HG03095 (cell line): ENCODE results near the gene OSTM1.

Experiments
- ATAC-seq: cut with Tn5 transposase; IDR thresholded peaks from one replicate; pipeline ENCODE4 v1.9.1; 2021; ENCODE audit warnings: moderate library complexity; ENCODE audit not compliant: unreplicated experiment

OSTM1 gene

DNA sequence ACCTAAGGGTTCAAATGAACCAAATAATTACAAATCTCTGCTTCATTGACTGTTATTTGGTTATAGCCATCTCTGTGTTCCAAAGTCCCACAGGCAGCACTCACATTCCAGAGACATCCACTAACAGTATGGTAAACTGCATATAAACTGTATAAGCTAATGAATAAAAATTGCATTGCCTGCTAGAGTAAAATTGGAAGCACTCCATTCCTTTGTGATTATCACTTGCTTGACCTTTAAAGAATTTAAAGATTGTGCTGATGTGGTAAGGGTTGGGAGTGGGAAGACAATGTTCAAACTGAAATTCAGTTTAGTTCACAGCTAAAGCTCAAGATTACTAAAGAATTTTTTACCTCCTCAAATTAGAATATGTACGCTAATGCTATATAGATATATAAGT is 31.0 kb upstream of the OSTM1 start:
- no peak for ATAC-seq

- no peak for ATAC-seq
These were observed 28.4 kb upstream of the OSTM1 start for GRCh38 chr6:108102965-108103364.

DNA sequence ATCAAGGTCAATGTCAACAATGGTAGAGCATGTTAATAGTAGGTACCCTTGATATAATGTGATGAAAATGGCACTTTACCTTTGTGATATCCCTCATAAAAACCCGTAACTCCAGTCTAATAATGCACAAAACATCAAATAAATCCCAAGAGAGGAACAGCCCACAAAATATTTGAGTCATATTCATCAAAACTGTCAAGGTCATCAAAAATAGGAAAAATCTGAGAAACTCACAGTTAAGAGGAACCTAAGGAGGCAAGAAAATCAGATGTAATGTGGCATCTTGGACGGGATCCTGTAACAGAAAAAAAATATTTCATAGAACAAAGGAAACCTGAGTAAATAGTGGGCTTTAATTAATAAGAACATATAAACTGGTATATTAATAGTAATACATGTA is 25.5 kb upstream of the OSTM1 start:
- no peak for ATAC-seq

DNA sequence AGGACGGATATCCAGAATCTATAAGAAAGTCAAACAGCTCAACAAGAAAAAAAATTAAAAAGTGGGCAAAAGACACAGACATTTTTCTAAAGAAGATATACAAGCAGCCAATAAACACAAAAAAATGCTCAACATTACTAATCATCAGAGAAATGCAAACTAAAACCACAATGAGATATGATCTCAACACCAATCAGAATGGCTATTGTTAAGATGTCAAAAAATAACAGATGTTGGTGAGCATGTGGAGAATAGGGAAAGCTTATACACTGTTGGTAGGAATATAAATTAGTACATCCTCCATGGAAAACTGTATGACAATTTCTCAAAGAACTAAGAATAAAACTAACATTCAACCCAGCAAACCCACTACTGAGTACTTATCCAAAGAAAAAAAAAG is 23.3 kb upstream of the OSTM1 start:
- no peak for ATAC-seq

DNA sequence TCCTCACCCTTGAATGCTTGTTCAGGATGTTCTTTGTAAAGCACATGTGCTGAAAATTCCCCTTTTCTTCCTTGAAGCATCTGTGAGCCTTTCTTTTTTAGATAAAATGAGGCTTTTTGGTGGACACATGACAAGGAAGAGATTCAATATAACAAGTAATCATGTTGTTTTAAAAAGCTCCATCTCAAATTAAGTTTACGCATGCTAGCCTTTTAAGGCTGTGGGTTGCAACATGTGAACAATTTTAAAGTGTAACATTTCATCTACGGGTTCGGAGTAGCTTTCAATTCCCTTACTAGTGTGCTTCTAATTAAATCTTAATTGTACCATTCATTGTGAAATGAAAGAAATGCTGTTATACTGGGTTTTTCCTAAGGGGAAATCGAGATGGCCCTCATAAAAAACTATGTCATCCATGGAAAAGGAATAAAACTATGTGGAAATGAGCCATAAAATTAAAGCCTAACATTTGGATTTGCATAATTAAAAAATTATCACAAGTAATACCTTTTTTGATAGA is 19.3 kb upstream of the OSTM1 start:
- ATAC-seq: no peak

DNA sequence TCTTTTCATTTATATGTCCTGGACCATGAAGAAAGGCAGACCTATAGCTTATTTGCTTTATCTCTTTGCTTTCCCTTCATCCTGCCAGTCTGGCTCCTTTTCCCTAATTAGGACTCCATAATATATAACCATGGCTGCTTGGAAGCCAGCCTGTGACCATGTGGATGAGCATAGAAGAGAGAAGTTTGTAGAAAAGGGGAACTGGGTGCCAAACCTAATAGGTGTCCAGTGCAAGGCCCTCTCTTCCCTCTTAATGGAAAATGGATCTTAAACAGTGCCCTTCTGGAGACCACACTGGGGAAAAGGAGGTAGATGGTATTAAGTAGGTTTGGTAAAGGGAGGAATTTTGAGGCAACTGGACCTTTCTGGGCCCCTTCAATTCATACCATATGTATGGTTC is 16.7 kb upstream of the OSTM1 start:
- no peak for ATAC-seq

- ATAC-seq: no peak
These were observed 8.8 kb upstream of the OSTM1 start for GRCh38 chr6:108083349-108083748.

- no peak for ATAC-seq
These were observed 8.0 kb upstream of the OSTM1 start for GRCh38 chr6:108082539-108082938.

DNA sequence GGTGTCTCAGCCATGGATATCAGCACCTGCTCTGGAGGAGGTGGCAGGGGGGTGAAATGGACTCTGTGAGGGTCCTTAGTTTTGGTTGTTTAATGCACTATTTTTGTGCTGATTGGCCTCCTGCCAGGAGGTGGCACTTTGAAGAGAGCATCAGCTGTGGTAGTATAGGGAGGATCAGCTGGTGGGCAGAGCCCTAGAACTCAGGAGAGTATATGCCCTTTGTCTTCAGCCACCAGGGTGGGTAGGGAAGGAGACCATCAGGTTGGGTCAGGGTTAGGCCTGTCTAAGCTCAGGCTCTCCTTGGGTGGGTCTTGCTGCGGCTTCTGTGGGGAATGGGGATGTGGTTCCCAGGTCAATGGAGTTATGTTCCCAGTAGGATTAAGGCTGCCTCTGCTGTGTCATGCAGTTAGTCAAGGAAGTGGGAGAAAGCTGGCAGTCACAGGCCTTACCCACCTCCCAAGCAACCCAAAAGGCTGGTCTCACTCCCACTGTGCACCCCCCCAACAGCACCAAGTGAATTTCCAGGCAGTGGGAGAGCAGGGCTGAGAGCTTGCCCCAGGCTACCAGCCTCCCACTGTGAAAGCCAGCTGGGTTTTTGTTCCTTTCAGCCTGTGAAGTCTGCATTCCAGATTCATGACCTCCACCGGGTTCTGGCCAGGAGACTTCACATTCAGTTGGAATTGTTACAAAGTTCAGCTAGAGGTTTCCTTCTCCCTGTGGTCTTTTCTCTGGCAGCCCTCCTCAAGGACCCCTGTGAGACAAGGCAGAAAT is 5.7 kb upstream of the OSTM1 start:
- no peak for ATAC-seq

DNA sequence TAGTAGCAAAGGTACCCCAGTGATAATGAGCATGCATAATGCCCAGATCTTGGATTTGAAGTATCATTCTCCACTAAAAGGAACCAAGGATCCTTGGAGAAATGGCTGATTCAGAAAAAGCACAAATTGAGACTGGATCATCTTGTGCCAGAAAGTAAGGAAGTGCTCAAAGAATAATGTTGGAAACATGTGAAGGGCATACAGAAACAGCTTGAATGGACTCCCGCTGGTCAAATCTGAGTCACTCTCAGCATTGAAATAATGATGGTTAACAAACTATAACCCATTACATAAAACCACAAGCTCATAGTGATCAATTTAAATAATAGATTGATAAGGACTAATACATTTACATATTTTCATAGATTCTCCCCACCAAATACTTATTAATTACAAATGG is 3.6 kb upstream of the OSTM1 start:
- ATAC-seq: no peak

DNA sequence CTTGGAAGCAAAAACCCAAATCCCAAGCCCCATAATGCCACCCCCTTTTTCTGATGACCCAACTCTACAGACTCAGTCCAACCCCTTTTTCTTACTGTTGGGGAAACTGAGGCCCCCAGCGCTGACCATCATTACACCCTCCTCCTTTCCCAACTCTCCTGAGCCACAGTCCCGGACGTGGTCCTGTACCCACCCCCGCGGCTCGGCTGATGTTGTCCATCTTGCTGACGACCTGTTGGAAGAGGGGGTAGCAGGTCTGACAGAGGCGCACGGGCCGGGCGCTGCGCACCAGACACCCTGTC is 533 bp downstream of the OSTM1 start:
- ATAC-seq: peak; percentile 29

- ATAC-seq: no peak
These were observed 2.7 kb downstream of the OSTM1 start for GRCh38 chr6:108071736-108072276.

DNA sequence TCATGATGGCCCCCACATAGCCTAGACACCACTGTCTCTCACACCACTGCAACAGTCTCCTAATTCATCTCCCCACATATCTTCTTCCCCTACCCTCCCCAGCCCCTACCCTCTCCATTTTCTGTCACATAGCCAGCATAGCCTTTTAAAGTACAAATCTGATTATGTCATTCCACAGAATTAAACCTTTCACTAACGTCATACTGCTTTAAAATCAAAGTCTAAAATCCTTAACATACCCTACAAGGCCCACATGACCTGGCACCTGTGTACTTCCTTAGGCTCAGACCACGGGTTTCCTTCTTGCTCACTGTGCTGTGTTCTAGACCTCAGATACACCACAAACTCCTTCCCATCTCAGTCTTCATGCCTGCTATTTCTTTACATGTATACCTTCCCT is 5.9 kb downstream of the OSTM1 start:
- peak; percentile 55 for ATAC-seq

GRCh38 chr6:108068182-108068581 is 6.4 kb downstream of the OSTM1 start:
- no peak for ATAC-seq

DNA sequence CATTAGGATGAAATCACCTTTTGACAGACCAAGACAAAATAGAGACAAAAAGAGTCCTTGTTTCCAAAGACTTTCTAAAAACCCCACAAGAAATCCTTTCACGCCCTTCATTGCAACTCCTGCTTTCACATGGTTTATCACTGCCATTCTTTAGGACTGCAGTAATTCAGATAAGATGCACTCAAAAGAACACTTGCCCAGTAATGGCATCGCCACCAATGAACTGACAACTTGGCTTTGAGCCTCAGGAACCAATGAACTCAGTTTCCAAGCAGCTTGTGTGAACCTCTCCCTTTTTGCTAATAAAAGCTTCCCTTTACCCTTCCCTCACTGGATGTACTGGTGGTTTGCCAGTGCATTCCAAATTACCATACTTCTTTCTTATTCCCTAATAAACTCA is 21.8 kb downstream of the OSTM1 start:
- no peak for ATAC-seq

- ATAC-seq: no peak
These were observed 23.1 kb downstream of the OSTM1 start for GRCh38 chr6:108051481-108051880.

DNA sequence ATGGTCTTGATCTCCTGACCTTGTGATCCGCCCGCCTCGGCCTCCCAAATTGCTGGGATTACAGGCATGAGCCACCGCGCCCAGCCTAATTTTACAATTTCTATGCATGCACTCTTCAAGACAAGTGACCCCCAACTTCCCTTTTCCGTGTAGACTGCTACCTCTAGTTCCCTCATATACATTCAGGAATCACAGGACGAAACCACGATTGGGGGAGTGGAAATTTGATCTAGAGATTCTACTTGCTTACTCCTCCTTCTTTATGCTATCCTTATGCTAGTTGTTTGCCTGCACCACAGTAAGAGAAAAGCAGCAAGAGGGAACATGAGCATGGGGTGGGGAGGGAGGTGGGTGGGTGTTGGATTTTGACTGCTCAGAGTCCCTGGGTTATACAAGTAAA is 34.9 kb downstream of the OSTM1 start:
- no peak for ATAC-seq

DNA sequence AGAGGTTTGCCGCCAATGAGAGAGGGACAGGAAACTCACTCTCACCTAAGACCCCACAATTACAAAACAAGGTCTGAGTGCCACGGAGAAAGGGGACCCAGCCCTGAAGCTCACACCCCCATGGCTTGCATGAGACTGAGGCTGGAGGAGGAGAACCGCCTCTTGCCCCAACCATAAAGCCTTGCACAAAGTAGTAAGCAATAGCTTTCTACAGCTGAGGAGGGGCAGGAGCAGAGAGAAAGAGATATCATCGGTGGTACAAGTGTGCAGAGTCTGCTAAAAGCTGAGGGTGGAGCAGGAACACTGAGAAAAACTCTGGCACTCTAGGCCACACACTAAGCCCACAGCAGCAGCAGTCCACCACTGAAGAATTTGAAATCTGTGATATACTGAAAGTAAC is 37.7 kb downstream of the OSTM1 start:
- ATAC-seq: no peak

DNA sequence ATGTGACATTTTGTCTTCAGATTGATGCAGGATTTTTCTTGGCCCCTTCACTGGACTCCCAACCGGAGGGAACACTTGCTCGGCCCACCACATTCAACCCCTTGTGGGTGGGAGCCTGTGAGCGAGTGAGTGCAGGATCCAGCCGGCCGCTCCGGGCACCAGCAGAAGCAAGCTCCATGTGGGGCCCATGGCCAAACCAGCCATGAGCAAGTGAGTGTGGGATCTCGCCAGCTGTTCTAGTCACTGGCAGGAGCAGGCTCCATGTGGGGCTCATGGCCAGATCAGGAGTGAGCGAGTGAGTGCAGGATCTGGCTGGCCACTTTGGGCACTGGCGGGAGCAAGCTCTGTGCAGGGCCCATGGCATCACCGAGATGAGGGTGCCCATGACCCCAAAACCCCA is 42.6 kb downstream of the OSTM1 start:
- ATAC-seq: no peak

DNA sequence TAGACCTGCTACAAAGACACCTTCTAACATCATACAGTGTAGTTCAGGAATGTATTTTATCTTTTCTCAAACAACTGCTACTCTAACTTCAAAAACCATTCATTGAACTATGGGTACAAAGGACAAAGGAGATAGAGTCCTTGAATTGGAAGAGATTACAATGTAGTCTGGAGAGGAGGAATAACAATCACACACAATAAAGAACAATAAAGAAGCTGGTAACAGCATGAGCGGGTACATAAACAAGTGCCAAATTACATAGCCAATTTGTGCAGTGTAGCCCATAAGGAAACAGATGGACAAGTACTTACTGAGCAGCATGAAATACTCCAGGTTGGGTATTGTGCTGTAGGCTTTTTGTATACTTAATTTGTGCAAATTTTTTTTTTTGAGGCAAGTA is 44.3 kb downstream of the OSTM1 start:
- no peak for ATAC-seq

DNA sequence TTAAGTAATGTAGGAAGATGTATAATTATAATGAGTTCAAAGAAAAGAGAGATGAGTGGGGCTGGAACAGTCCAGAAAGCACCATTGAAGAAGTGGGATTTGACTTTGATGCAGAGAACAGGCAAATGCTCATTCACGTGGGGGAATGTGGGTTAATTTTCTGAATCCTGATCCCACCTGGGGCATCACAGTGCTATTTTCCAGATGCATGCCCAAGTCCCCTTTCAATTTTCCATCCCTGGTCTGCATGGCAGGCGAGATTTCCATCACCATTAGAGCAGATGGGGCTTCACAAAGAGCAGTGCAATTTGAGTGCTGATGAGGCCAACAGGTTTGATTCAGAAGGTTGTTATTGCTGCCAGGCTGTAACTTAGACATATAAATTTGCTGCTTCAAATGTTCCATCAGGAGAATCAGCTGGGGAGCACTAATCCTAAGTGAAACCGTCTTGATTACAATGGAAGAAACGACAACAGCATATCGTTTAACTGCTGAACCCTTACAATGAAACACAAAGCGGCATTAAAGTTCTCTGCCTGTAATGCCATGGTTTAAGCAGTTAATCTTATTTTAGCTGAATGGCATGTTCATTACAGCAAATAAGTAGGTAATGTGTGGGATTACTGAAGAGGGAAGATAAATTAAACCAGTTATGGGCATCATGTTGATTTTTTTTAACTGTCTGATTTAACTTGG is 45.2 kb downstream of the OSTM1 start:
- ATAC-seq: no peak

DNA sequence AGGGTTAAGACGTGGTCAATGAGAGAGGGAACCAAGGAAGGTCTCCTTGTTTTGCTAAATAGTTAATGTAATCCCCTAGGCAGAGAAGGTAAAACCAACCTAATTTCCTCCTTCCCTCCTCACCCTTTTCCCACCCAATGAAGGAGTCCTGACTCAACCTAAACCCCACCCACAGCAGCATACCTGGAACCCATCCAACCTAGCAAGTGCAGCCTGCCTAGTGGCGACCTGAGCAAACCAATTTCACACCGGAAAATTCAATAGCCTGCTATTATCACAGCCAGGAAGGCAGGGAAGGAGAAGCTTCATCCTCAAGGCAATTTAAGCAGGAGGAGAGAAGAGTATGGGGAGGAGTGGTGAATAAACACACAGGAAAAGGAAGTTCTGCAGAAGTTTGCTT is 46.9 kb downstream of the OSTM1 start:
- ATAC-seq: no peak
